Large intestine (tissue), 3 donors: ENCODE data around the gene MKLN1. TPM values are rescaled to one million over a fixed set of nuclear protein-coding genes. Genes with fewer than 3 reads are reported as not detected.

Experiments
- DNase-seq, 2 donors: peaks; one replicate each; pipeline versions ENCODE4 v3.0.0 to v3.0.0-alpha.2; 2013
- H3K27ac ChIP-seq: one replicate; pipeline ENCODE4 v1.5.1; 2013; ENCODE audit warnings: low read length
- H3K27me3 ChIP-seq: 2 replicates; pipeline ENCODE4 v1.6.1; 2013; ENCODE audit warnings: low read length; ENCODE audit not compliant: control insufficient read depth, insufficient read depth
- H3K36me3 ChIP-seq: 2 replicates; pipeline ENCODE4 v1.6.1; 2013; ENCODE audit warnings: low read length; ENCODE audit not compliant: control insufficient read depth, insufficient read depth
- H3K4me1 ChIP-seq: one replicate; pipeline ENCODE4 v1.6.1; 2013; ENCODE audit warnings: low read length; ENCODE audit not compliant: control insufficient read depth, insufficient read depth
- H3K4me3 ChIP-seq: one replicate; pipeline ENCODE4 v1.5.1; 2013; ENCODE audit warnings: low read length
- H3K9me3 ChIP-seq: one replicate; pipeline ENCODE4 v1.6.1; 2013; ENCODE audit warnings: mild to moderate bottlenecking, low read depth, low read length, moderate library complexity; ENCODE audit not compliant: control insufficient read depth
- WGBS: methylation state at CpG from one replicate; pipeline ENCODE4 v1.1.5; 2013; ENCODE audit warnings: low lambda C conversion rate; ENCODE audit not compliant: insufficient coverage; 5-methylcytosine and 5-hydroxymethylcytosine counted together
- polyA plus RNA-seq: library from polyadenylated mRNA; unstranded; fragments of 120-200 nt; gene quantifications from one replicate; pipeline ENCODE4 v1.2.1, GENCODE V29; 2013

Gene MKLN1
- polyA plus RNA-seq, 1 donor, result 31.3 TPM

- no peak overlapping the region for H3K27ac ChIP-seq
- no peaks in the 10 kb centered on the region for H3K36me3 ChIP-seq
- no CpG with 5 or more reads among the region's 3 CpGs for WGBS
These were observed 201.5 kb downstream of the MKLN1 start for GRCh38 chr7:131529179-131529578.

DNA sequence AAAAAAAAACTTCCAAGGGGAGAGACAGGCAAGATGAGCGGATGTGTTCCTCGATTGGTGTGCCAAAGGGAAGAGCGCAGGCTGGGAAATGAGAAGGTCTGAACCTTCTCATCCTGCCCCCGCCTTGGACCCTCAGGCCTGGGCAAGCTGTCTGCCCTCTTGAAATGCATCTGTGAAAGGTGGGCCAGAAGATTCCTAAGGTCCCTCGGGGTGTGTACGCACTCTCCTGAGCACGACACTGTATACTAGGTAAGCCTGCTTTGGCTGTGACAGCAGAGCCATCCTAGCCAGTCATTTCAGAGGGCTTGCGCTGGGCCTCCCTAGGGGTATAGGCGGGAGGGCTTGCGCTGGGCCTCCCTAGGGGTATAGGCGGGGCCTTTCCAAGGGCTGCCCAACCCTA lies 201.9 kb downstream of the MKLN1 start:
- H3K27ac ChIP-seq, result no peak overlapping the region
- H3K4me1 ChIP-seq, result no peaks in the 10 kb centered on the region
- no peaks in the 10 kb centered on the region for H3K27me3 ChIP-seq
- no peaks in the 10 kb centered on the region for H3K9me3 ChIP-seq
- H3K4me3 ChIP-seq, result no peak overlapping the region
- DNase-seq, result no peak
- no CpG with 5 or more reads among the region's 11 CpGs for WGBS
- H3K36me3 ChIP-seq, result no peaks in the 10 kb centered on the region

More at GRCh38 chr7:131529179-131529578, 201.5 kb downstream of the MKLN1 start:
- Histone ChIP-seq H3K4me3 (no peak overlapping the region), H3K4me1 (no peaks in the 10 kb centered on the region), H3K27me3 (no peaks in the 10 kb centered on the region), H3K9me3 (no peaks in the 10 kb centered on the region)
- no peak for DNase-seq

- no peak overlapping the region for H3K27ac ChIP-seq
- H3K4me1 ChIP-seq, result no peaks in the 10 kb centered on the region
- WGBS, result no CpG with 5 or more reads among the region's 6 CpGs
- H3K27me3 ChIP-seq, result no peaks in the 10 kb centered on the region
- DNase-seq, result no peak
- no peaks in the 10 kb centered on the region for H3K9me3 ChIP-seq
- no peaks in the 10 kb centered on the region for H3K36me3 ChIP-seq
- H3K4me3 ChIP-seq, result no peak overlapping the region
These were observed 202.5 kb downstream of the MKLN1 start for GRCh38 chr7:131530137-131530536.

- no peak overlapping the region for H3K4me3 ChIP-seq
- no peaks in the 10 kb centered on the region for H3K9me3 ChIP-seq
- no peaks in the 10 kb centered on the region for H3K27me3 ChIP-seq
- no peak for DNase-seq
- no peaks in the 10 kb centered on the region for H3K36me3 ChIP-seq
- no peak overlapping the region for H3K27ac ChIP-seq
- no peaks in the 10 kb centered on the region for H3K4me1 ChIP-seq
- 86% methylated on average over 5 of the region's 10 CpGs for WGBS
These were observed 205.0 kb downstream of the MKLN1 start for GRCh38 chr7:131532570-131533091.

- H3K9me3 ChIP-seq, result no peaks in the 10 kb centered on the region
- no CpG with 5 or more reads among the region's 9 CpGs for WGBS
- H3K4me3 ChIP-seq, result no peak overlapping the region
- no peak overlapping the region for H3K27ac ChIP-seq
- no peaks in the 10 kb centered on the region for H3K4me1 ChIP-seq
- H3K27me3 ChIP-seq, result no peaks in the 10 kb centered on the region
- H3K36me3 ChIP-seq, result no peaks in the 10 kb centered on the region
- DNase-seq, result no peak
These were observed 205.5 kb downstream of the MKLN1 start for GRCh38 chr7:131533151-131533559.

DNA sequence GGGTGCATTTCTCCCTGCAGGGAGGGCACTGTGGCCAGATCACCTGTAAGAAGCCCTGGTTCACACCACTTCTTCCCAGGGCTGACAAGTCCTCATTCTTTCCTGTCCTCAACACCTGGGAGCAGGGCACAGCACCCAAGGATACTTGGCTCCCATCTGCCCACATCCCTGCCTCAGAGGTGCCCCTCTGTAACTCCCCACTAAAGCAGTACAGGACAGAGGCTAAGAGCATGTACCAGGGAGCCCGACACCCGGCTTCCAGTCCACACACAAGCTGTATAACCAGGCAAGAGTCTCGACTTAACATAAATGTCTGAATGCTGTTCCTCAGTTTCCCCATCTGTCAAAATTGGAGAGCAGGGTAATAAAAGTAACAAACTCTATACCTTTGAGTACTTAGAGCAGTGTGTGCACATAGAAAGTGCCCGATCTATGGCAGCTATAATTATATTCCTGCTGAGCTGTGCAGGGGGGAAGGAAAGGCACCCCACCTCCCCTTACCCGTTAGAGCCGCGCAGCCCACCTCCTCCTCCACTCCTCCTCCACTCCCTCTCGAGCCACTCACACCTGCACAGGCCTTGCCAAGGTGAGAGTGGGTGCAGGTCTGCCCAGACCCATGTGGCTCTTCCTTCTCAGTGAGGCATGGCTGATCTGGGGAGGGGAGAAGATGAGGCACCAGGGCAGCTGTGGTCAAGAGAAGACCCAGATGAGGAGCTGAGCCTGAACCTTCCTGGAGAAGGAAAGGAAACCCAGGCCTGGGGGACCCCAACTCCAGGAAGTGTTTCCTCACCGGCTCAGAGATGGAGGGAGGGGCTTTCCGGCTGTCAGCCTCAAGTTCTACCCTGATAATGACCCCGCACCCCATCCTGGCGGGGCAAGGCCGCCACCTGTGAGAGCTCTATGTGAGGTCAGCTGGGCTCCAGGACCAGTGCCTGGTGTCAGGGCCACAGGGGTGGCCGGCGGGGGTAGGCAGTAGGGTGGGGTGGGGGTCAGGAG lies 206.2 kb downstream of the MKLN1 start:
- H3K4me1 ChIP-seq, result no peaks in the 10 kb centered on the region
- no peaks in the 10 kb centered on the region for H3K9me3 ChIP-seq
- no CpG with 5 or more reads among the region's 15 CpGs for WGBS
- H3K36me3 ChIP-seq, result no peaks in the 10 kb centered on the region
- no peak overlapping the region for H3K4me3 ChIP-seq
- DNase-seq, result no peak
- no peak overlapping the region for H3K27ac ChIP-seq
- H3K27me3 ChIP-seq, result no peaks in the 10 kb centered on the region

DNA sequence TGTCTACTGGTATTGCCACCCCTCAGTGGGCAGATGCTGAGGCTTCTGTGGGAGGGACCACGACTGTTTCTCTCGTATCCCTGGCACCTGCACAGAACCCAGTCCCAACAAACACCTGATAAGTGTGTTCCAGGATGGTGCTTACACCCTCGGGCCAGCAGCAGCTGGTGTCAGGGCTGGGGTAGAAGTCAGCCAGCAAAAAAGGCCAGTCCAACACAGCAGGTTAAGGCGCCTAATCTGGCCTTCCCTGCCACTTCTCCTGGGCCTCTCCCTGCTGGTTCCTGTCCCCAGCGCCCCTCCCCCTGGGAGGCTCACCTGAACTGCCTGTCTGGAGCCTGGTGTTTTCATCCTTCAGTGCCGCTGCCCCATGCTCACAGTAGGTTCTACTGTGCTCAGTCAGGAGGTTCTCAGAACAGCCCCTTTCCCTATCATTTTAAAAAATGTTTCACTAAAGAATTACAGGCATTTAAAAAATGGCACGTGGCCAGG lies 208.7 kb downstream of the MKLN1 start:
- H3K27ac ChIP-seq, result no peak overlapping the region

DNA sequence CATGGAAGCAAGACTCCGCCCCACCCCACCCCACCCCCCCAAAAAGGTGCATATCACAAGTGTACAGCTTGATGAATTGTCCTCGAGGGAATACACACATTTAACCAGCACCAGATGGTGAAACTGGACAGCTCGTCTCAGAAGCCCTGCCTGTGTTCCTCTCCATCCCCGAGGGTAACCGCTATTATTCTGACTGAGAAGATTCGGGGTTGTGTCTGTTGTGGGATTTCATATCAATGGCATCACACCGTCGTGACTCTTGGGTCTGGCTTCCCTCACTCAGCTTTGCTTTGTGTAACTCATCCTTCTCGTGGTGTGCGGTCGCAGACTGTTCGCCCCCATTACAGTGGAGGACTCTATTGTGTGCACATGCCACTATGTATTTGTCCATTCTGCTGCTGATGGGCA lies 209.9 kb downstream of the MKLN1 start:
- no peaks in the 10 kb centered on the region for H3K36me3 ChIP-seq
- no peak for DNase-seq
- H3K4me3 ChIP-seq, result no peak overlapping the region
- no CpG with 5 or more reads among the region's 12 CpGs for WGBS
- H3K9me3 ChIP-seq, result no peaks in the 10 kb centered on the region
- no peaks in the 10 kb centered on the region for H3K4me1 ChIP-seq
- H3K27me3 ChIP-seq, result no peaks in the 10 kb centered on the region
- no peak overlapping the region for H3K27ac ChIP-seq

More for the DNA sequence above, 208.7 kb downstream of the MKLN1 start:
- H3K4me3 ChIP-seq, result no peak overlapping the region
- H3K36me3 ChIP-seq, result no peaks in the 10 kb centered on the region
- H3K4me1 ChIP-seq, result no peaks in the 10 kb centered on the region
- no peaks in the 10 kb centered on the region for H3K27me3 ChIP-seq
- DNase-seq, result no peak
- H3K9me3 ChIP-seq, result no peaks in the 10 kb centered on the region
- WGBS, result no CpG with 5 or more reads among the region's 7 CpGs

- H3K4me3 ChIP-seq, result no peak overlapping the region
- no peaks in the 10 kb centered on the region for H3K9me3 ChIP-seq
- H3K27me3 ChIP-seq, result no peaks in the 10 kb centered on the region
- H3K27ac ChIP-seq, result no peak overlapping the region
- DNase-seq, result peak in 1 of 2 donors; percentile 48
- H3K4me1 ChIP-seq, result no peaks in the 10 kb centered on the region
- H3K36me3 ChIP-seq, result no peaks in the 10 kb centered on the region
- WGBS, result no CpG with 5 or more reads among the region's 13 CpGs
These were observed 210.6 kb downstream of the MKLN1 start for GRCh38 chr7:131538071-131538812.

GRCh38 chr7:131538813-131539179 lies 211.1 kb downstream of the MKLN1 start:
- Histone ChIP-seq H3K4me1 (no peaks in the 10 kb centered on the region), H3K27ac (no peak overlapping the region), H3K4me3 (no peak overlapping the region), H3K27me3 (no peaks in the 10 kb centered on the region), H3K36me3 (no peaks in the 10 kb centered on the region), H3K9me3 (no peaks in the 10 kb centered on the region)
- no peak for DNase-seq
- WGBS, result no CpG with 5 or more reads among the region's 7 CpGs
